NCI-H2081 (cell line): ENCODE measurements around the gene KY.

Experiments
- DNase-seq, 2 experiments: peaks; one replicate each; lab custom pipeline; 2025; lab: John Stamatoyannopoulos, UW

The KY gene

DNA sequence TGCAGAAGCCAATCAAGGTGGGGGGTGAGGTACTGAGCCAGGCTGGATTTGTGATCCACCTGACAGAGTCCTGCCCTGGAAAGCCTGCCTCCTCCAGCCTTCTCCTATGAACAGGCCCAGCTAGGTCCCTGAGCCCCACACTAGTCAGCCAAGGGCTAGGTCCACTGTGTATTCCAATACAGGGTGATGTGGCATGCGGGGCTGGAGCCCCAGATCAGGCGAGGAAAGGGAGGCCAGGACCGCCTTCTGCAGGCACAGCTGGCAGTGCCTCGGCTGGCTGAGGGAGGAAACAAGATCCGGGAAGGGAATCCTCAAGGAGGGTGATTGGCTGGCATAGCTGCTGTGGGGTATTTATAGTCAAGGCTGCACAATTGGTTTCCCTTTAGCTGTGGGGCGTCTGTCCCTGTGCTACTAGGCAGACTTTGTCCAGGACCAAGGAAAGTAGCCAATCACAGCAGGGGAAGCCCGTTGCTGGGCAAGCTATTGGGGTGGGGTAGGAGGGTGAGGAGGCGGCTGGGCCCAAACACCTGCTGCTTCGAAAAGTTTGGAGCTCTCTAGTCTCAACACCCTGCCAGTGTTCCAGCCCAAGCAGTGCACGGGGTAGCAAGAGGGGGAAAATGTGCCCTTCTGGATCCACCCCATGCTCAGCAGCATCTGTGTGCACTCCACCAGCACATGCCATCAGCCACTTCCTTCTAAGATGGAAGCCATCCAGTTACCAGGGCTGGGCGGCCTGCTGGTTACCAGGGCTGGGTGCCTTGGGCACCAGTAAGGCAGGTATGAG is 5.9 kb downstream of the KY start:
- DNase-seq: no peak

DNA sequence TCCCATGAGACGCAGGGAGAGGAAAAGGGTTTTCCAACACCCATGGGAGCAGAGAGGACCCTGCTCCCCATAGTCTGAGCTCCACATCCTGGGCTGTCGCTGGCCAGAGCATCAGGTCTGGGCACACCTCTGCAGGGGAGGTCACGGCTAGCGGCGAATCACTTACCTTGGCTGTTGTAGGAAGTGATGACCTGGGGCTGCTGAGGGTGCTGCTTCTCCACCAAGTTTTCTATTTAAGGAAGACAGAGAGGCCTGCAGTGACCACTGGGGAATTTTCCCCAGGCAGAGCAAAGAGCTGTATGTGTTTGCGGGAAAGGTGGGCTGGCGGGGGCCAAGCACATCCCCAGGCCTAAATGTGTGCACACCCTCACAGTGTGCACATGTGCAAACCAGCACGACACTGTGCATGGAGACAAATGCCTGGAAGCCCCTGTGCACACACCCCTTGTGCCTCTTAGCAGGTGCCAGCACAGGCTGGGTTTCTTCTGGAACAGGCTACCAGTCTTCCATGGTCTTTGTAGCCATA is 7.6 kb downstream of the KY start:
- no peak for DNase-seq

DNA sequence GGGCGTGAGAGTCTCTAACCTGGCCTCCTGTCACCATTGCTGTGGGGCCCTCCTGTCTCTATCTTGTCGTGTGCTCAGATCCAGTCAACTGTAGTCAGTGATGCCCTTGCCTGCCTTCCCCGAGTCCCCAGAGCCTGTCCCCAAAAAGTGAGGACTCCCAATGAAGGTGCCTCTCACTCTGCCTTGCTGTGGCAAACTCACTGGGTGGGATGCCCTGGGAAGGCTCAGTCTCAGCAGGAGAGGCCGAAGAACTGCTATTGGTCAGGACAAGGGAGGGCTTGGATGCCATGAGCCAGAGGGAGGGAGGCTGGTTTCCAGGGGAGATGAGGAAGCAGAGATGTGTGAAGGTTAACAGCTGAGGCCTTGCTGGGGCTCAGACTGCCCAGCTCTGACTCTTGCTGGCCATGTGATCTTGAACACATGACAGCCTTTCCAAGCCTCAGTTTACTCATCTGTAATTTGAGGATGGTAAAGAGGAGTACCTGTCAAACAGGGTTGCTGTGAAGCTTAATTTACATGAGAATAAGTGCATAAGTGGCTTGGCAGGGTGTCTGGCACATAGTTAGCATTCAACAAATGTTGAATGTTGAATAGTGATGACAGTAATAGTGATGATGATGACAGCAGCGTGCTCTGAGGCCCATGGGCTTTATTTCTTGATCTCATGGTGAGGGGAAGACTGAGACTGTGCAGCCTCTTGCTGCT is 8.2 kb downstream of the KY start:
- DNase-seq: no peak

DNA sequence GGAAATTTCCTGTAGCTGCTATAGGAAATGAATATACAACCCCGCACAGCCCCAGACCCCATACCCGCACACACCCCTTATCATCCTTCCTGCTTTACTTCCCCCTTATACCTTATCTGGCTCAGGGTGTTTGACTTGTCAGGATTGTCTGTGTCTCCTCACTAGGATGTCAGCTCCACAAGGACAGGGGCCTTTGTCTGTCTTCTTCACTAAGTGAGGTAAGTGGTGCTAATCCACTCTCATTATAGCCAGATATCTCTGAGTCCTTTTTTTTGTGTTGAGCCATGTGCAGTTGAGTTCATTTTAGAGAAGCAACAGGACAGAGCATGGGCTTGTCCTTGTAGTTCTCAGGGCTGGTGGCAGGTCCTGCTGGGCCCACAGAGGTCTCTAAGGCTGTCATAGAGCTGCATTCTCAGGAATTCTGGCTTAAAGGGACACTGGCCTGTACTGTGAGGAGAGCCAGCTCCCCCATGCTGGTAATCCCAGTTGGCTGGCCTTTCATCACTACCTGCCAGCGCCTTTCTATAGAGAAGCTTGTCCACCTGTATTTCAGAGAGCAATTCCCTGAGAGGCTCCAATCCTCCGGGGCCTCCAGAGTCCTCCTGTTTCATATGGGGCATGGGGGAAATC is 9.0 kb downstream of the KY start:
- no peak for DNase-seq

DNA sequence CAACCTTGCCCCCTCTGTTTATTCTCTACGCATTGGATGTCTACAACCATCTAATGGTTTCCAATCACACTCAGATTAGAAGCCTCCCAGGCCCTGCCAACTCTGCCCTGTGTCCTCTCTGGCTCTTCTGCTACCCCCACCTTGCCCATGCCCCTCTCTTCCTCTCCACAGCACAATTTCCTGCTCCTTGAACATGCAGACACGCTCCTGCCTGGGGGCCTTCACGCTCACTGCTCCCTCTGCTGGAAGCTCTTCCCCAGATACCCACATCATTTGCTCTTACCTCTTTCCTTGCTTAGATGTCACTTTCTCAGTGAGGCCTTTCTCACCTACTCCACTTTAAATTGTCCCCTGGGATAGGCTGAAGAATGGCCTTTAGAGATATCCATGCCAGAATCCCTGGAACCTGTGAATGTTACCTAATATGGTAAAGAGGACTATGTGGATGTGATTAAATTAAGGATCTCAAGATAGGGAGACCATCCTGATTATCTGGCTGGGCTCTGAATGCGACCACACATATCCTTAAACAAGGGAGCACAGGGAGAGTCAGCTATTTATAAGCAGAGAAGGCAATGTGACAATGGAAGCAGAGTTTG is 9.9 kb downstream of the KY start:
- DNase-seq: peak in 1 of 2 experiments; percentile 21

DNA sequence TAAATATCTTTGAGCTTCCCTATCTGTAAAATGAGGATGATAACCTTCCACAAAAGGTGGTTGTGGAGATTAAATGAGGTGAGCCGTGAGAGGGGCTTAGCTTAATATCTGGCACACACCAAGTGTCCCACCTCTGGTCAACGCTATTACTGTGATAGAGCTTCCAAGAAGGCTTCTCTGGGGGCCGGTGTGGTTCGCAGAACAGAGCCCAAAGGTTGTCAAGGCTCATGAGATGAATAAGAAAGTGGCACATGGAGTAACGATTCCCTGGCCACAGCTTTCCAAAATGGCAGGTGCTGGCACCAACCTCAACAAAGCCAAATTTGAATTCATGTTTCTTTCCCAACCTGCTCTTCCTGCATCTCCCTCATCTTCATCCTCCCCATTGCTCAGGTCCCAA is 10.4 kb downstream of the KY start:
- no peak for DNase-seq

DNA sequence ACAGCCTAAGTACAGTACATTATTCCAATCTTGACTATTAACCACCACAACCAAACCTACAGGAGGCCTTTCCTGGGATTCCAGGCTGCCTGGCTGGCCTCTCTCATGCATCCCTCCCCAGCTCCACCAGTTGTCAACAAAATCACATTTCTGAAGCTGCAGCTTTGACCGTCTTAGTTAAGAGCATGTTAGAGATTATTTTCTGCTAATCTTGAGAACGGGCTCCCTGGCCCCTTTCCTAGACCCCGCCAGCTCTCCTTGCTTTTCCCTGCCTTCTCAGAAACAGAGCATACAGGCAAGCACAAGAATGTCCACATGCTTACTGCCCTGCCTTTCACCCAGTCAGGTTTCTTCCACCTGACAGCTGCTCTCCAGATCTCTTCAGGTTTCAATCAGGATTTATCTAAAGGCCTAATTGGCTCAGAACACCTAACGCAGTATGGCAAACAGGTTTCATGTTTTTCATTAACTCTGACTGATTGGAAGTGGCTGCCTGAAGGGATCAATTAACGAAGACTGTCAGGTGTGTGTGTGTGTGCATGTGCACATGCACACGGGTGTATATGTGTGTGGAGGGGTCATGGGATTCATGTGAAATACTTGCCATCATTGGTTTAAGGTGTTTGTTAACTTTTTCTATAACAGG is 12.3 kb downstream of the KY start:
- no peak for DNase-seq

DNA sequence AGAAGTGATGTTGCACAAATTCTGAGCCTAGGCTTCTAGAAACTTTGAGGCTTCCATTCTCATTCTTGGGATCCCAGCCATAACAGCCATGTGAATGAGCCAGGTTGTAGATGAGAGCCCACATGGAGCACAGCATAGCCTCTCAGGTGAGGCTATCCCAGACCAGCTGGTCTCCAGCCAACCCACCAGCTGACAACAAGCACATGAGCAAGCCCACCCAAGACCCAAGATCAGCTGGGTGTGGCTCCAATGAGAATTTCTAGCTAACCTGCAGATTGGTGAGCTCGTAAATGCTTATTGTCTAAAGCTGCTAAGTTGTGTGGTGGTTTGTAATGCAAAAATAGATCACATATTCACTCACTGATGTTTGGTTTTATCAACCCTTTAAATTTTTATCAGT is 14.4 kb downstream of the KY start:
- no peak for DNase-seq

DNA sequence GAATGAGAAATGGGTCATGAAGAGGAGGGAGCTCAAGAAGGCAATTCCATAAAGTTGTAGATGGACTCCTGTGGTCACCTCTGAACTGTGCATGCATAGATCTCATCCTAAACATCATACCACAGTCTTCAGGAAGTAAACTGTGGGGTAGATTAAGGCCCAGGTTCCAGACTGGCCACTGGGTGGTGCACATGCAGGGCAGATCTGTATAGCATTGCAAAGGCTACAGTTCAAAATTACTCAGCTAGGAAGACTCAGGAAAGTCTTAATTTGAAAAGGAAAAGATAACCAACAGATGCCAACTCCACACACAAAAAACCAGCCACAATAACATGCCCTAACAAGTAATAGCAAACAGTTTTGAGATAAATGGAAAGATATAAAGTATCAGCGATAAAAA is 20.3 kb downstream of the KY start:
- no peak for DNase-seq

DNA sequence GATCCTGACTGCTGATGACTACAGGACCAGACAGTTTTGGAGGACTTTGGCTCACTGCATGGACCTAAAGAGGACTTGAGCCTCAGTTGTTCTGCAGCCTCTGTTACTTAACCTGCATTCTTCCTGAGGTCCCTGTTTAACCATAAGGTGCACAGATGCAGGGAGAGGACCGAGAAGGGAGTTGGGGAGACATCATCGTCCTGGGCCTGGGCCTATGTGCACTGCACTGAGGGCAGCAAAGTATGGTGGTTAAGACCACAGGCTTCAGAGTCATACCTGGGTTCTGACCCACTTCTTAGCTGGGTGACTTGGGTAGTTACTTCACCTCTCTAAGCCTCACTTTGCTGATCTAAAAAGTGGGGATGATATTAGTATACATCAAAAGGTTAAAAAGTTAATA is 21.9 kb downstream of the KY start:
- no peak for DNase-seq

DNA sequence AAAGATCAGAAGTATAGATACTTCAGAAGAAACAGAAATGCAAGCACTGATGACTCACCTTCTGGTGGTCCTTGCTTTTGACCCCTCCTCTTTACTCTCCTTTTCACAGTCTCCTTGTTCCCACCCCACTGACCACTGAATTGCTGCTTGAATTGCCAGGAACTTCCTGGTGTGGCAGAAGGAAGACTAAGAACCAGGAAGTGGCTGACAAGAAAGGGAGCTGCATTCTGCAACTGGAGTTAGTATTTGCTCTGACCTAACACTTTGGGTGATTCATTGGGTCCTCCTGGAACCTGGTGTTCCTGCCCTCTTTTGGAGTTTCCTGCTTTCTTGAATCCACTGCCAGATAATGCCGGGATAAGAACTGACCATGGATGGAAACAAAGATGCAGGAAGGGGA is 23.0 kb downstream of the KY start:
- no peak for DNase-seq

DNA sequence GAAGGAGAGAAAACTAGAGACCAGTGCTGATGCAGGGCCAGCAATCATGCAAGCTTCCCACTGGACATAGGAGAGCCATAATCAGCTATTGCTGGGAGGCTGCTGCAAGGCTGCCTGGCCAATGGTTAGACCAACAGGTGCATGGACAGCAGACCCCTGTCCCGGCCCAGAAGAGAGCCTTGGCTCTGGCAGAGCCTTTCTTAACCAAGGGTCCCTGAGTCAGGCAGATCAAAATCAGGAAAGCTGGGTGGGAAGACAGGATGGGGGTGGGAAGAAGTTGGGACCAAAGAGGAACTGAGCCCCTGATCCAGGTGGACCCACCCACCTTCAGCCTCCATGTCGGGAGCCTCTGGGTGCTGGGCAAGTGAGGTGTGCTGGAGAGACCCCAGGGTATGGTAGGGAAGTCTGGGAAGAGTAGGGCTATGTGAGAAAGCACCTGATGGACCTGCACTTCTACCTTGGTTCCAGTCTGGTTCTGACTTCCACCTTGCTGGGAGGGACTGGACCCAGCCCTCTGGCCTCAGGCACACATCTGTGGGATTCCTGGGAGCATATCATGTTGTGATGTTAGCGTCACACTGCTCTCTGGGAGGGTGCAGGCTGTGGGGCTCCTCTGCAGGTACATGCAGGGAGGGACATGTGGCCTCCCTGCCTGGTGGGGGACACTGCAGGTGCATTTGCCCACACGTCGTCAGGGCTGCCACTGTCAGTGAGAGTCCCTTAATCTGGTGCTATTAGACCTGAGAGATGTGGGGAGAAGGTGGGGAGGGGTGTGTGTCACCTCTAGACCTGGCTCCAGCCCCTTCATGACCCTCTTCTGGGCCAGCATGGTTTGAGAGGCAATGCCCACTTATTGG is 24.7 kb downstream of the KY start:
- no peak for DNase-seq

DNA sequence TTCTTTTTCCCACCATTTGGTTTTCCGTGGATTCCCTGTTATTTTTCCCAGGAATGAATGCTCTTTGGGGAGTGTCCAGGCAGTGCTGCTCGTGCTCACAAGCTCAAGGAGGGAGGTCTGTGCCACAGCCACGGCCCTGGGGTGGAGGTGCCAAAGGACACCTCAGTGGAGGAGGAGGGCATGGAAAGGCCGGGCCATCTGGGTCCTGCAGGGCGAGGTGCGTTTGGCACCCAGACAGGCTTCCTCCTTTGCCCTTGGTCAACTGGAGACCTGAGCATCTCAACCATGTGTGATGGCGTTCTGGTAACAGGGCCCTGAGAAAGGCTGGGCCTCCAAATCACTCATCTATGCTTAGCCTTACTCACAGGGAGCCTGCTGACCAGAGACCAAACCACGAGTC is 25.4 kb downstream of the KY start:
- no peak for DNase-seq

DNA sequence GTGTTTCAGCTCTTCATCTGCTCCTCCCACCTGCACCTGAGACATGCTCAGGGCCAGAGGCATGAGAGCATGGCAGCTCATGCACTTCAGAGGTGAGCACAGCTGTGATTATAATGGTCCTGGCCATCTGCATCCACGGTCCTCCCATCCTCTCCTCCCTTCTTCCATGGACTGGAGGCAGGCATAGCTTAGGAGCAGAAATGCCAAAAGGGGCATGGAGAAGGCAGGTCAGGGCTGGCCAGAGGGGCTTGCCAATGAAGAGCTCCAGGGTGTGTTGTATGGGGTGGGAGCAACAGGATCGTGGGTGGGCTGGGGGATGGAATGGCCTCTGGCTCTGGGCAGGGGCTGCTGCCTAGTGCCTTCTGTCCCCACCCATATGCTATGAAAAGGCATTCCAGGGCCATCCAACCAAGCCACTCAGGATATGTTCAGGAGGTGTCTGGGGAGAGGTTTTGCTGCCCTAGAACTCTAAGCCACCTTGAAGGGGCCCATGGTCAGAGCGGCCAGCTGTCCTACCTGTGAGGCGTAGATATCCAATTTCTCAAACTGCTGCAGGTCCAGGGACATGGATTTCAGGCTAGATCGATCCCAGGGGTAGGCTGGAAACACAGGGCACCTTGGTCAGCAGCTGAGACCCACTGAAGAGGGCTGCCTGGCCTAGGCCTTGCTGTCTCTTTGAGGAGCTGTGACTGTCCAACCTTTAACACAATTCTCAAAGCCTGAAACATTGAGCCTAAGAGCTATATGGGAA is 26.1 kb downstream of the KY start:
- DNase-seq: no peak

DNA sequence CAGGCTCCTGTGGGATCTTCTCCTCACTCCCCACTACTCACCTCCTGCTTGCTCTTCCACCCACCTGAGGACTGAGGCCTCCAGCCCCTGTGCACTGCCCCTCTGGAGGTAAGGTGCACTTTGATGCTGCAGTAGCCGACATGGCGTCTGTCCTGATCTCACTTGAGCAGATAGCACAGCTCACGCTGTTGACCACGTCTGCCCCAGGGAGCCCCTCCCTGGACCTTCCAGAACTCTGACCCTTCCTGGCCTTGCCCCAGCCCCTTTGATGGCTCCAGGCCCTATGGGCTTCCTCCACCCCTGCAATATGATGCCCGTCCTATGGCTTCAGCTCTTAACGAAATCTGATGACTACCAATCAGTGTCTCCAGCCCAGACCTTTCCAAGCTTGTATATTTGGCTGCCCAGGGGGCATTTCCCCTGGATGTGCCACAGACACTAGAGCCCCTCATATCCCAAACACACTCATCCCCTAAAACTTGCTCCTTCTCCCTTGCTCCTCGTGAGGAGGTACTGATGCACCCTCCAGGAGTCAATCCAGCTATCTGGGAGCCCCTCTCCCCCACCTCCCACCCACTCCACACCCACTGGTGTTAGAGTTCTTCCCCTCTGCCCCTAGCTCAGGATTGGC is 27.1 kb downstream of the KY start:
- DNase-seq: no peak

DNA sequence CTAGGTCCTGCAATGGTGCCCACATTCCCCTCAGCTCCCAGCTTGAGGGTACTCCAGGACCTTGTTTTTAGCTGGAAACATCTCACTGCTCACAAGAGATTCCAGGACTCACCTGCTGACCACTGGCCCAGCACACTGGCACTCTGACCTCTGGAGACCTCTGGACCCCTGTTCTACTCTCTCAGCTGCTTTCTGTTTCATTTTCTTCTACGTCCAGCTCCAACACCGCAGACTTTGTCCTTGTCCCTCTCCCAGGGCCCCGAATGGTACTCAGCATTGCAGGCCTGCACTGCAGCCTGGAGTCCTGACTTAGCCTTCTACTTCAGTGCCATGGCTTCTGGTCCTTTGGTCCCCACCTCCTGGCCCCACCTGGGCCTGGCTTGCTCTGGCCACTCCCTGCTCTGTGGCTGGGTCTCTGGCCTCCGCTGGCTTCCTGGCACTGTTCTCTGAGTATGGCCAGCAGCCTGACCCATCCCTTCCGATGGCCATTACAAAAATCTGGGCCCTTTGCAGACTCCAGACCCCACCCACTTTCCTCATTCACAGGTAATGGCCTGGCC is 27.9 kb downstream of the KY start:
- no peak for DNase-seq

DNA sequence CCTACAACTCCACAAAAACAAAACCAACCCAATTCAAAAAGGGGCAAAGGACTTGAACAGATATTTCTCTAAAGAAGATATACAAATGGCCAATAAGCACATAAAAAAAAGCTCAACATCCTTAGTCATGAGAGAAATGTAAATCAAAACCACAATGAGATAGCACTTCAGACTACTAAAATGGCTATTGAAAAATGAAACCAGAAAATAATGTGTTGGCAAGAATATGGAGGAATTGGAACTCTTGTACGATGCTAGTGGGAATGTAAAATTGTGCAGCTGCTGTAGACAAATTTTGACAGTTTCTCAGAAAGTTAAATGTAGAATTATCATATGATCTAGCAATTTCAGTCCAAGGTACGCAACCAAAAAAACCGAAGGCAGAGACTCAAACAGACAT is 29.0 kb downstream of the KY start:
- DNase-seq: no peak

DNA sequence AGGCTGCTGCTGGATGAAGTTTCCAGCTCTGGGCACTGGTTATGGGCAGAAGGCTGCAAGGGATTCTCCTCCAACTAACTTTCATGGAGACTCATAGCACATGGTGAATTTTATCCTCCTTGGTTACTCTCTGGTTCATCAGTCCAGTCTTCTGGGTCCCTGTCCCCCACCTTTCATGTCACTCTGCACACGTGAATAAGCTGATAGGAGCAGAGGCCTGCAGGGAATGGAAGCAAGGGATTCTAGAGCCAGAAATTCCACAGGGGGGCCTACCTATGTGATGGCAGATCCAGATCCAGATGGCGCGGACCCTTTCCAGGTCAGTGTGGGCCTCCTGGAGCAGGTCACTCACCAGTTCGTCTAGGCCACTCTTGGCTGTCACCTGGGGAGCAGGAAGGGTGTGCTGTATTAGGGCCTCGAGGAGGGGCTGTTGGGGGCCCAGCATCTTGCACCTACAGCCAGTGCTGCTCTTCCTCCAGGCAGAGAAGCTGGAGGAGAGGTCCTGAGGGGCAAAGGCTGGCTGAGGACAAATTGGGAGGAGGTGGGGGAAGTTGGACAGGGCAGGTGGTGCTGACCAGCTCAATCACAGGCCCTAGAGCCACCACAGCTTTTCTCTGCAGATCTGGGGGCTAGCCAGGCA is 30.2 kb downstream of the KY start:
- DNase-seq: no peak

DNA sequence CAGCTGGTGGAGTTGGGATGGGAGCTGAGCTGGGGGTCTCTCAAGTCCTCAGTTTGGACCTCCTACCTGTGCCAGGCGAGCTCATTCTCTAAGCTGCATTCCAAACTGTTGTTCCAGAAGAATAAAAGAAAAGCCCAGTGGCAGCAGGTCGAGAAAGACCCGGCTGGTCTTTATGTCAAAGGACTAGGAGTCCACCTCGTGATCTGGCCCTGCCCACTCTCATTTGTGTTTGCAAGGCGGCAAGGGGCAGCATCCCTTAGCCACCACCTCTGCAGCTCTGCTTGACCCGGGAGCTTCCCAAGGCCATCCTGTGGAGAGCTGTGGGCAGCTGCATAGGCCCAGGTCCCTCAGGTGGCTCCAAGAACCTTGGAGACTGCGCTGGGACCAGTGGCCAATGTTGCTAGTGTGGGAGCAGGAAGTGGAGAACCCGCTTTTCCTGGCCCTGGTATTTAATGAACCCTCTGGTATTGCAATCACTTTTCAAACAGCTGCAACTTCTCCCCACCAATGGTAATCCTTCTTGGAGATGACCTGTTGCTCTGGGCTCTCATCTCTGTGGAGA is 30.9 kb downstream of the KY start:
- DNase-seq: no peak
